Neural progenitor cell (in vitro differentiated cells): ENCODE results near the gene TARBP1.

Source experiments
- CTCF ChIP-seq: fragments of 200-600 bp; sonication (generic); IDR thresholded peaks from 2 replicates; pipeline ENCODE4 v1.5.1; 2017; ENCODE audit warnings: antibody characterized with exemption, mild to moderate bottlenecking
- EZH2 ChIP-seq: fragments of 200-600 bp; sonication (generic); IDR thresholded peaks from 2 replicates; pipeline ENCODE4 v1.6.1; 2017; ENCODE audit warnings: antibody characterized with exemption, mild to moderate bottlenecking, moderate library complexity

GRCh38 chr1:234515821-234516241 lies 36.9 kb upstream of the TARBP1 start:
- TF ChIP-seq EZH2 (no peak), CTCF (no peak)
